Gastrocnemius medialis (tissue), 4 donors: ENCODE data around the gene KCNG3. TPM values are rescaled to one million over a fixed set of nuclear protein-coding genes. Genes with fewer than 3 reads are reported as not detected.

ENCODE experiments used
- ATAC-seq, 2 donors: fragments of 150-250 bp; one replicate each; pipeline ENCODE4 v1.9.1; 2016
- DNase-seq, 2 donors: peaks; one replicate each; pipeline ENCODE4 v3.0.0-alpha.2; 2019
- H3K27ac ChIP-seq, 4 donors: fragments of 200-600 bp; sonication (generic); 1 replicate in 1 of 4; 2 replicates in 3 of 4; pipeline ENCODE4 v1.5.1; 2016 to 2018; ENCODE audit warnings: mild to moderate bottlenecking in 2 of 4, moderate library complexity in 1 of 4
- H3K27me3 ChIP-seq, 3 donors: fragments of 200-600 bp; sonication (generic) in 2 of 3; 1 replicate in 1 of 3; 2 replicates in 2 of 3; pipeline versions ENCODE4 v1.5.1 to v1.6.0; 2016 to 2019; ENCODE audit warnings: mild to moderate bottlenecking in 1 of 3, moderate library complexity in 1 of 3
- H3K36me3 ChIP-seq, 2 donors: fragments of 200-600 bp; sonication (generic) in 1 of 2; one replicate each; pipeline ENCODE4 v1.5.1; 2017 to 2018
- H3K4me1 ChIP-seq, 2 donors: fragments of 200-600 bp; sonication (generic) in 1 of 2; one replicate each; pipeline ENCODE4 v1.5.1; 2016 to 2017; ENCODE audit warnings: mild to moderate bottlenecking in 2 of 2
- H3K4me3 ChIP-seq, 4 donors: fragments of 200-600 bp; sonication (generic) in 3 of 4; 1 replicate in 1 of 4; 2 replicates in 3 of 4; pipeline ENCODE4 v1.5.1; 2016 to 2019; ENCODE audit warnings: mild to moderate bottlenecking in 2 of 4
- H3K9me3 ChIP-seq, 3 donors: fragments of 200-600 bp; sonication (generic) in 2 of 3; 1 replicate in 1 of 3; 2 replicates in 2 of 3; pipeline ENCODE4 v1.5.1; 2016 to 2019
- CTCF ChIP-seq, 5 experiments: fragments of 450-650 bp in 3 of 5; fragments of 200-600 bp in 2 of 5; sonication (generic) in 2 of 5; IDR thresholded peaks in 4 of 5; conservative IDR thresholded peaks in 1 of 5; 1 replicate in 4 of 5; 2 replicates in 1 of 5; pipeline ENCODE4 v1.5.1; 2016 to 2019; ENCODE audit warnings: antibody characterized with exemption in 5 of 5, mild to moderate bottlenecking in 3 of 5, moderate library complexity in 3 of 5
- POLR2A ChIP-seq, 2 donors: fragments of 450-650 bp; IDR thresholded peaks; one replicate each; pipeline ENCODE4 v1.6.1; 2017; ENCODE audit warnings: antibody characterized with exemption in 2 of 2, mild to moderate bottlenecking in 2 of 2, moderate library complexity in 2 of 2
- in situ Hi-C, 4 donors: fragments of 200-750 bp; cut with MboI; loops; one replicate each; pipeline versions ENCODE4 v1.15.0 to v1.8.0; 2017; ENCODE audit warnings: low sequenced_read_pairs in 4 of 4
- intact Hi-C: fragments of 100-400 bp; cut with DNase I; formaldehyde crosslinking; loops from one replicate; pipeline ENCODE4 v1.15.1; 2023; ENCODE audit warnings: low total_unique reads
- total RNA-seq, 4 donors: library from RNA; depleted of rRNA; stranded (reverse); fragments of >200 nt; gene quantifications; one replicate each; pipeline versions ENCODE4 v1.1.0 to v1.2.3, GENCODE V29; 2016

KCNG3 gene
- total RNA-seq, 4 donors from 2014 or later, result 0.15 TPM; not detected in 3

- ATAC-seq, result no peak
- H3K27me3 ChIP-seq, result no peaks in the 10 kb centered on the region
- H3K36me3 ChIP-seq, result no peaks in the 10 kb centered on the region
- in situ Hi-C loops (no loop called here), intact Hi-C loops (no loop called here)
- no peak overlapping the region for H3K27ac ChIP-seq
- H3K4me1 ChIP-seq, result no peaks in the 10 kb centered on the region
- H3K4me3 ChIP-seq, result no peak overlapping the region
- TF ChIP-seq CTCF (IDR thresholded peaks at IDR 0.05 in 4 of 5, conservative IDR thresholded peaks at IDR 0.05 in 1 of 5), result no peak
- TF ChIP-seq POLR2A (IDR thresholded peaks at IDR 0.05), result no peak
- no peaks in the 10 kb centered on the region for H3K9me3 ChIP-seq
- no peak for DNase-seq
Measured at GRCh38 chr2:42452545-42452944, 41.2 kb downstream of the KCNG3 start.

- ATAC-seq, result no peak
- no peak overlapping the region for H3K27ac ChIP-seq
- no peaks in the 10 kb centered on the region for H3K36me3 ChIP-seq
- H3K27me3 ChIP-seq, result no peaks in the 10 kb centered on the region
- no peak for DNase-seq
- H3K9me3 ChIP-seq, result no peaks in the 10 kb centered on the region
- intact Hi-C loops (no loop called here), in situ Hi-C loops (no loop called here)
- TF ChIP-seq CTCF (IDR thresholded peaks at IDR 0.05 in 4 of 5, conservative IDR thresholded peaks at IDR 0.05 in 1 of 5), result no peak
- TF ChIP-seq POLR2A (IDR thresholded peaks at IDR 0.05), result no peak
- H3K4me1 ChIP-seq, result no peaks in the 10 kb centered on the region
- no peak overlapping the region for H3K4me3 ChIP-seq
Measured at GRCh38 chr2:42450136-42450535, 43.6 kb downstream of the KCNG3 start.

- no peaks in the 10 kb centered on the region for H3K27me3 ChIP-seq
- no peak for TF ChIP-seq CTCF (IDR thresholded peaks at IDR 0.05 in 4 of 5, conservative IDR thresholded peaks at IDR 0.05 in 1 of 5)
- TF ChIP-seq POLR2A (IDR thresholded peaks at IDR 0.05), result no peak
- no peak overlapping the region for H3K27ac ChIP-seq
- H3K4me1 ChIP-seq, result no peaks in the 10 kb centered on the region
- no peak overlapping the region for H3K4me3 ChIP-seq
- ATAC-seq (no peak), DNase-seq (no peak)
- in situ Hi-C loops (no loop called here), intact Hi-C loops (no loop called here)
- H3K9me3 ChIP-seq, result no peaks in the 10 kb centered on the region
- H3K36me3 ChIP-seq, result no peaks in the 10 kb centered on the region
Measured at GRCh38 chr2:42449163-42450087, 44.4 kb downstream of the KCNG3 start.

- intact Hi-C loops, result no loop called here
- in situ Hi-C loops, result no loop called here
- Histone ChIP-seq H3K36me3 (no peaks in the 10 kb centered on the region), H3K27me3 (no peaks in the 10 kb centered on the region), H3K4me3 (no peak overlapping the region), H3K9me3 (no peaks in the 10 kb centered on the region), H3K4me1 (no peaks in the 10 kb centered on the region), H3K27ac (no peak overlapping the region)
- ATAC-seq, result no peak
- no peak for DNase-seq
- TF ChIP-seq CTCF (IDR thresholded peaks at IDR 0.05 in 4 of 5, conservative IDR thresholded peaks at IDR 0.05 in 1 of 5), result no peak
- TF ChIP-seq POLR2A (IDR thresholded peaks at IDR 0.05), result no peak
Measured at GRCh38 chr2:42448163-42448562, 45.6 kb downstream of the KCNG3 start.
